Esophagus squamous epithelium (tissue), 5 donors: Measurements from ENCODE around the gene TC2N. TPM values are rescaled to one million over a fixed set of nuclear protein-coding genes. Genes with fewer than 3 reads are reported as not detected.
"Not testable (repeated sequence)": the region's sequence is repeated elsewhere in the genome, so short reads cannot be mapped to it uniquely, and the experiment has no call there.

Experiments used
- DNase-seq: peaks from one replicate; lab custom pipeline; 2025; lab: John Stamatoyannopoulos, UW
- H3K27ac ChIP-seq, 4 donors: fragments of 200-600 bp; sonication (generic); one replicate each; pipeline ENCODE4 v1.5.1; 2016 to 2019; ENCODE audit warnings: mild to moderate bottlenecking in 1 of 4
- H3K27me3 ChIP-seq, 4 donors: fragments of 200-600 bp; sonication (generic); 1 replicate in 3 of 4; 2 replicates in 1 of 4; pipeline versions ENCODE4 v1.5.1 to v1.6.0; 2017 to 2021; ENCODE audit warnings: antibody characterized with exemption in 1 of 4
- H3K36me3 ChIP-seq, 3 donors: fragments of 200-600 bp; sonication (generic); one replicate each; pipeline ENCODE4 v1.5.1; 2016 to 2019
- H3K4me1 ChIP-seq, 3 donors: fragments of 200-600 bp; sonication (generic); one replicate each; pipeline ENCODE4 v1.5.1; 2017 to 2019
- H3K4me3 ChIP-seq, 4 donors: fragments of 200-600 bp; sonication (generic); 1 replicate in 3 of 4; 2 replicates in 1 of 4; pipeline ENCODE4 v1.5.1; 2016 to 2019; ENCODE audit warnings: mild to moderate bottlenecking in 2 of 4, moderate library complexity in 1 of 4
- H3K9me3 ChIP-seq, 3 donors: fragments of 200-600 bp; sonication (generic); one replicate each; pipeline ENCODE4 v1.5.1; 2016 to 2019
- CTCF ChIP-seq, 6 experiments: fragments of 450-650 bp in 4 of 6; fragments of 200-600 bp in 2 of 6; sonication (generic) in 2 of 6; IDR thresholded peaks; one replicate each; pipeline ENCODE4 v1.5.1; 2016 to 2019; ENCODE audit warnings: antibody characterized with exemption in 6 of 6, mild to moderate bottlenecking in 4 of 6, moderate library complexity in 4 of 6
- POLR2A ChIP-seq, 4 donors: fragments of 450-650 bp; IDR thresholded peaks; one replicate each; pipeline ENCODE4 v1.6.1; 2017; ENCODE audit warnings: antibody characterized with exemption in 4 of 4, mild to moderate bottlenecking in 4 of 4, moderate library complexity in 3 of 4
- WGBS, 2 donors: methylation state at CpG; one replicate each; pipeline ENCODE4 v1.1.5; 2018; 5-methylcytosine and 5-hydroxymethylcytosine counted together
- intact Hi-C: fragments of 100-400 bp; cut with DNase I; formaldehyde crosslinking; loops from one replicate; pipeline ENCODE4 v1.15.0; 2022
- total RNA-seq, 4 donors: library from RNA; depleted of rRNA; stranded (reverse); fragments of >200 nt; gene quantifications; one replicate each; pipeline ENCODE4 v1.1.0, GENCODE V29; 2016
- donor health status: DM: yes; HTN: yes; CAD: no.

Gene TC2N
- total RNA-seq, 4 donors from 2014 or later = 32.4 to 48.9 (median 44.7) TPM

- no peak overlapping the region for H3K4me3 ChIP-seq
- peaks cover 0 to 21% (median 0%) of the 10 kb centered on the region in 4 donors for H3K27me3 ChIP-seq
- H3K4me1 ChIP-seq = peaks cover 0 to 25% (median 0%) of the 10 kb centered on the region in 3 donors
- intact Hi-C loops = no loop called here
- H3K27ac ChIP-seq = peak overlapping the region in 2 of 4 donors; percentile 39 to 57
- DNase-seq = no peak
- no peaks in the 10 kb centered on the region for H3K36me3 ChIP-seq
- 76 to 93% methylated on average over 2 of the region's 2 CpGs for WGBS, 2 donors
- TF ChIP-seq POLR2A (IDR thresholded peaks at IDR 0.05) = no peak
- TF ChIP-seq CTCF (IDR thresholded peaks at IDR 0.05) = no peak
- no peaks in the 10 kb centered on the region for H3K9me3 ChIP-seq
These were observed 12.9 kb downstream of the TC2N start for GRCh38 chr14:91854327-91854934.

DNA sequence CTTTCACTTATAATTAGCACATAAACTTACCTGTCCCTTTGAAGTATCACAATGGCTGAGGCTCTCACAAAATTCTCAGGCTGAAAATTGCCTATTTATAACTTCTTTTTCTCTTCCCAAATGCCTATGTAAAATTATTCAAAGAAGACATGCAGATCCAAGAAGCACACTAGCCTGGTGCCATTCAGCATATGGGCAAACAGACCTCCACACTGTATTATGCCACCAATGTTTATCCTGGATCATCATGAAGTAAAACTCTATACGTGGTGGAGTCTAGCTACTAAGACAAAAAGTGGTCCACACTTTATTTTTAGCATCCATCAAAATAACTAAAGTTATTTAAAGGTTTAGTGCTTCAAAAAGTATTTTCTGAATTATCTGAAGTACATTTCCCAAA is 15.8 kb downstream of the TC2N start:
- Histone ChIP-seq H3K4me3 (no peak overlapping the region), H3K36me3 (no peaks in the 10 kb centered on the region), H3K4me1 (peaks cover 0 to 14% (median 0%) of the 10 kb centered on the region in 3 donors), H3K27ac (no peak overlapping the region), H3K9me3 (no peaks in the 10 kb centered on the region), H3K27me3 (no peaks in the 10 kb centered on the region)
- intact Hi-C loops = no loop called here
- WGBS, 2 donors = 0% methylated on average over 1 of the region's 1 CpG
- TF ChIP-seq POLR2A (IDR thresholded peaks at IDR 0.05) (no peak), CTCF (IDR thresholded peaks at IDR 0.05) (no peak)
- no peak for DNase-seq

DNA sequence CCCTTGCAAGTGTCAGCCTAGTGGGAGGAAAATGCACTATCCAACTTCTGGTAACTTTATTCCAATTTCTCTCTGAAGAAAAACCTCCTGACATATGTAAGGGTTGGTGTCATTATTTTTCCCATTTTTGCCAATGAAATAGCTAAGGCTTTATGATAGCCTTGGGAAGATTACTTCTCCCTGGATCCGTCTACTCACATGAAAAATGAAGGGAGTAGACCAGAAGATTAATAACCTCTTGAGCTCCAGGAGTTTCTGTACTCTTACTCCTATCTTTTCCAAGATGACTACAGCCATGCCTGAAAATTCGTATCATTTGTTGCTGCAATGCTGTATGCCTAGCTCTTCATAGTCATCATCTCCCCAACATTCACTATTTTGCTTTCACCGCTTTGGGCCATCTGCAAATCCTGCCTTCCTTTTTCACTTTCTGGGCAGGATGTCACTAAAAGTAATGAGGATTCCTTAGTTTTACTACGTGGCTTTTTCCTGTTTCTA is 18.8 kb downstream of the TC2N start:
- no peak overlapping the region for H3K4me3 ChIP-seq
- H3K4me1 ChIP-seq = no peaks in the 10 kb centered on the region
- intact Hi-C loops = no loop called here
- 72 to 80% methylated on average over 4 of the region's 4 CpGs for WGBS, 2 donors
- H3K36me3 ChIP-seq = no peaks in the 10 kb centered on the region
- H3K9me3 ChIP-seq = no peaks in the 10 kb centered on the region
- TF ChIP-seq CTCF (IDR thresholded peaks at IDR 0.05) = no peak
- no peak for TF ChIP-seq POLR2A (IDR thresholded peaks at IDR 0.05)
- peaks cover 0 to 8% (median 0%) of the 10 kb centered on the region in 4 donors for H3K27me3 ChIP-seq
- no peak for DNase-seq
- no peak overlapping the region for H3K27ac ChIP-seq

GRCh38 chr14:91847693-91848092 is 19.6 kb downstream of the TC2N start:
- TF ChIP-seq CTCF (IDR thresholded peaks at IDR 0.05) (no peak), POLR2A (IDR thresholded peaks at IDR 0.05) (no peak)
- DNase-seq = no peak
- intact Hi-C loops = no loop called here
- H3K27ac ChIP-seq = no peak overlapping the region
- 90 to 92% methylated on average over 1 of the region's 1 CpG for WGBS, 2 donors
- H3K9me3 ChIP-seq = no peaks in the 10 kb centered on the region
- H3K27me3 ChIP-seq = peaks cover 0 to 8% (median 0%) of the 10 kb centered on the region in 4 donors
- no peak overlapping the region for H3K4me3 ChIP-seq
- H3K4me1 ChIP-seq = peaks cover 0 to 4% (median 0%) of the 10 kb centered on the region in 3 donors
- no peaks in the 10 kb centered on the region for H3K36me3 ChIP-seq

GRCh38 chr14:91845652-91846051 is 21.7 kb downstream of the TC2N start:
- TF ChIP-seq CTCF (IDR thresholded peaks at IDR 0.05) (no peak), POLR2A (IDR thresholded peaks at IDR 0.05) (no peak)
- Histone ChIP-seq H3K4me1 (peaks cover 0 to 8% (median 6%) of the 10 kb centered on the region in 3 donors), H3K27ac (no peak overlapping the region), H3K9me3 (no peaks in the 10 kb centered on the region), H3K36me3 (no peaks in the 10 kb centered on the region), H3K4me3 (no peak overlapping the region), H3K27me3 (peaks cover 0 to 8% (median 0%) of the 10 kb centered on the region in 4 donors)
- 75 to 90% methylated on average over 1 to 2 of the region's 2 CpGs for WGBS, 2 donors
- no peak for DNase-seq
- intact Hi-C loops = no loop called here

GRCh38 chr14:91845056-91845455 is 22.3 kb downstream of the TC2N start:
- 87 to 96% methylated on average over 5 to 8 of the region's 8 CpGs for WGBS, 2 donors
- H3K27me3 ChIP-seq, H3K4me3 ChIP-seq, H3K4me1 ChIP-seq, H3K9me3 ChIP-seq, H3K27ac ChIP-seq, DNase-seq, H3K36me3 ChIP-seq, intact Hi-C loops: not testable (repeated sequence)
